HG02943 (cell line): ENCODE data around the gene OR8H1.

Experiments
- ATAC-seq: cut with Tn5 transposase; IDR thresholded peaks from one replicate; pipeline ENCODE4 v1.9.1; 2021; ENCODE audit warnings: mild to moderate bottlenecking, low read depth, moderate library complexity; ENCODE audit not compliant: unreplicated experiment

Gene OR8H1

GRCh38 chr11:56292154-56292553, at the start of gene OR8H1:
OR8H1 (minus strand) TSS chr11:56292254; CDS start chr11:56291062, 1,192 bp downstream.
- ATAC-seq: no peak

DNA sequence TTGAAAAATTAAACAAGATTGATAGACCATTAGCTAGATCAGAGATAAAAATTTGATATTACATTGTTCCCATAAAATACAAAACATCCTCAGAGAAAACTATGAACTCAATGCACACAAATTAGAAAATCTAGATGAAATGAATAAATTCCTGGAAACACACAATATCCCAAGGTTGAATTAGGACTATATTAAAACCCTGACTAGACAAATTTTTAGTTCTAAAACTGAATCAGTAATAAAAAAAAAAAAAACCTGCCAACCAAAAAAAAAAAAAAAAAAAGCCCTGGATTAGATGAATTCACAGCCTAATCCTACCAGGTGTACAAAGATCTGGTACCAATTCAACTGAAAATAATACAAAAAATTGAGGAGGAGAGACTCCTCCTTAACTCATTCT, 48.2 kb upstream of the OR8H1 start:
- ATAC-seq: no peak

DNA sequence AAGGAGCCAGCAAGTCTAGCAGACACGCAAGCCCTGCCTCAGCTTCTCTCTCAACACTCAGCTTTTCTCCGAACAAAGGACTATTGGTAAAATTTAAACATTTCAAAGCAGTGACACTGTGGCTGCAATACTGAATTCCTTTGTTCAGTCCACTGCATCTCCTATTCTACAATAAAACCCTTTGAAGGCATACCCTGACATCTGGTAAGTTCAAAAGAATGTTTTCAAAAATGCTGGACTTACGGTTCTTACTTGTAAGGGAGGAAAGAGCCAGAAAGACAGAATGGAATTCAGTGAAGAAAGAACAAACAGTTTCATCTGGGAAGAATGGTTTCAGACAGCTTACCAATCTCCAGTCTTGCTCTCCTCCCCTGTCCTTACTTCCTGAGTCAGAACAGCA, 41.1 kb upstream of the OR8H1 start:
- ATAC-seq: no peak

DNA sequence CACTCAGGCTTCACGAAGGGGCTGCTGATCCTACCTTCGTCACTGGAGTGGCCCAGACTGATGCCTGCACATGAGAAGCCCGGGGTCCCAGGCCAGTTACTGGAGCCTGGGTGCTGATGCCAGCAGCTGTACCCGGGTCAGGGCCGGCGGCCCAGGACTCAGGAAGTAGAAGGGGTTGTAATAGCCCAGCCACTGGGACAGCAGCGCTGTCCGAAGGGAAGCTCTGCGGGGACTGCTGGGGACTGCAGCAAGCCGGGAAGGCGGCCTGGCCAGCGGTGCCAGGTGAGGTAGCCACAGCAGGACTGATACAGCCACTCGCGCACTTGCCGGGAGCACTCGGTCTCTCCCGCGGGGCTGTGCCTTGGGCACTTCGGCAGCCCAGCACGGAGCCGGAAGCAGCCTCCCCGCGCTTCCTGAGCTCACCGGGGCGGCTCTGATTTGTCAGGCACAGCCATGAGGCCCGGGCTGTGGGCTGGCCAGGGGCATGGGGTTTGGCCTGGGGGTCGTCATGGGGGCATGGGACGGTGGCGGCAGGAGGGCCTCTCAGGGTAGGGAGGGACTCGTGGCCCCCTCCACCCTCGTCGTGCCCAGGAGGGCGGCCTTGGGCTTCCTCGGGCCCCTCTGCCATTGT, 39.9 kb upstream of the OR8H1 start:
- ATAC-seq: no peak

- no peak for ATAC-seq
Measured at GRCh38 chr11:56314844-56315243, 22.8 kb upstream of the OR8H1 start, which contains the start of gene OR8K3. OR8K3 (plus strand) TSS chr11:56315144; CDS start chr11:56318307, 3,163 bp downstream.

GRCh38 chr11:56307836-56308235, 15.8 kb upstream of the OR8H1 start:
- no peak for ATAC-seq

DNA sequence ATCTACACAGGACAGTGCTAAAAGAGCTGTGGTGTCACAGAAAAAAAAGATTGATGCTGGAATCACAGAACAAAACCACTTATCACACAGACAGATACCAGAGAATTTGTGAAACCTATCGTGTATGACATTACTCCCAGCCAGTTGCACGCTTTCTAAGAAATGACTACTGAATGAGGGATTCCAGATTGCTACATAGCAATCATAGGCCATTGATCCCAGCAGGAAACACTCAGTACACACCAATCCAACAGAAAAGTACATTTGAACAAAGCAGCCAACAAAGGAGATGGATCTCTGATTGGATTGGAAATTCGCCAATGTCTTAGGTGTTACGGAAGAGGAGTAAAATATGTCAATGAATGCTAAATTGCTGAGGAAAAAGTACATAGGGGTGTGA, 4.8 kb upstream of the OR8H1 start:
- no peak for ATAC-seq

DNA sequence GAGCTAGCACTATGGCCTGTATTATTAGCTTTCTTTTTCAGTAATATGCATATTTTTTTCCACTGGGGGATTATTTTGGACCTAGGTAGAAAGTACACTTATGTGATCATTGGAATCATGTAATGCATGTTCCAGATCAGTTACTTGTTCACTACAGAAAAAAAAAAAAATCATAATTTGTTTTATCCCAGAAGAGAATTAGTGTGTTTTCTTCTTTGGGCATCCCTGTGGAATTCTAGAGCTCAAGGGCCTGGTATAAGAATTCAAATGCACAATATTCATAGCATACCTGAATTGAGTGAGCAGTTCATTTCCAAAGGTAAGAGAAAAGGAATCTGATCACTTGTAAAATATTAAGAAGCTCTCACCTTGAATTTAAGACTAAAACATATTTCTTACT, 18.2 kb downstream of the OR8H1 start, which contains the start of gene OR5T1:
Gene OR5T1 (plus strand): TSS at position 301 of the 400 bp plus-strand sequence. CDS start 1,485 bp downstream, outside the sequence.
- no peak for ATAC-seq

- ATAC-seq: no peak
Measured at GRCh38 chr11:56271092-56271491, 21.0 kb downstream of the OR8H1 start.

GRCh38 chr11:56251954-56252353, 40.1 kb downstream of the OR8H1 start, which contains the start of gene OR5T3:
OR5T3 (plus strand) TSS chr11:56252254; CDS start chr11:56252254, 0 bp downstream.
- no peak for ATAC-seq
